Right lobe of liver (tissue), 4 donors: Measurements from ENCODE around the gene MARCHF4.

Experiments used
- CTCF ChIP-seq, 4 donors: fragments of 200-600 bp in 3 of 4; fragments of 450-650 bp in 1 of 4; IDR thresholded peaks; one replicate each; pipeline versions ENCODE4 v1.5.1 to v1.8.0; 2016 to 2022; ENCODE audit warnings: antibody characterized with exemption in 4 of 4, mild to moderate bottlenecking in 2 of 4
- POLR2A ChIP-seq: fragments of 450-650 bp; IDR thresholded peaks from one replicate; pipeline ENCODE4 v1.6.1; 2017; ENCODE audit warnings: antibody characterized with exemption, mild to moderate bottlenecking
- donor health status: DM: no; HTN: no; CAD: no.
- donor health status: DM: no; HTN: no; CAD: no.
- donor health status: DM: no; HTN: yes; CAD: no.

GRCh38 chr2:216416571-216417307 lies 44.5 kb upstream of the MARCHF4 start:
- TF ChIP-seq CTCF (IDR thresholded peaks at IDR 0.05) (no peak), POLR2A (no peak)
